WI38 (cell line): ENCODE data around the gene LFNG.

Experiments
- H3K4me3 ChIP-seq: 2 replicates; pipeline ENCODE4 v1.5.1; 2011; ENCODE audit warnings: low read depth, mild to moderate bottlenecking, control low read depth, low read length
- CTCF ChIP-seq: IDR thresholded peaks from 2 replicates; pipeline ENCODE4 v1.5.1; 2012; ENCODE audit warnings: low read depth, mild to moderate bottlenecking, control low read depth, low read length

Gene LFNG

GRCh38 chr7:2509298-2509906, 10.2 kb upstream of the LFNG start:
- no peak for TF ChIP-seq CTCF
- H3K4me3 ChIP-seq, result no peak overlapping the region

GRCh38 chr7:2510130-2510776, 9.3 kb upstream of the LFNG start:
- H3K4me3 ChIP-seq, result no peak overlapping the region
- no peak for TF ChIP-seq CTCF

GRCh38 chr7:2510909-2511768, 8.4 kb upstream of the LFNG start:
- TF ChIP-seq CTCF, result no peak
- H3K4me3 ChIP-seq, result no peak overlapping the region

- TF ChIP-seq CTCF, result no peak
- H3K4me3 ChIP-seq, result no peak overlapping the region
Observed at GRCh38 chr7:2511769-2512168, 7.8 kb upstream of the LFNG start.

GRCh38 chr7:2512179-2512661, 7.4 kb upstream of the LFNG start:
- no peak overlapping the region for H3K4me3 ChIP-seq
- TF ChIP-seq CTCF, result no peak

GRCh38 chr7:2512713-2513112, 6.9 kb upstream of the LFNG start:
- H3K4me3 ChIP-seq, result no peak overlapping the region
- no peak for TF ChIP-seq CTCF

- no peak for TF ChIP-seq CTCF
- H3K4me3 ChIP-seq, result no peak overlapping the region
Observed at GRCh38 chr7:2513702-2514101, 5.9 kb upstream of the LFNG start.
